ENCODE results near the gene ZNF791. TPM values are rescaled to one million over a fixed set of nuclear protein-coding genes. Genes with fewer than 3 reads are reported as not detected.
A peak's percentile ranks its signal among the peaks of the same experiment; 100 is the strongest.

ZNF791 gene
- total RNA-seq, 3 donors from 2014 or later = 22.4 to 35.3 (median 34.7) TPM

DNA sequence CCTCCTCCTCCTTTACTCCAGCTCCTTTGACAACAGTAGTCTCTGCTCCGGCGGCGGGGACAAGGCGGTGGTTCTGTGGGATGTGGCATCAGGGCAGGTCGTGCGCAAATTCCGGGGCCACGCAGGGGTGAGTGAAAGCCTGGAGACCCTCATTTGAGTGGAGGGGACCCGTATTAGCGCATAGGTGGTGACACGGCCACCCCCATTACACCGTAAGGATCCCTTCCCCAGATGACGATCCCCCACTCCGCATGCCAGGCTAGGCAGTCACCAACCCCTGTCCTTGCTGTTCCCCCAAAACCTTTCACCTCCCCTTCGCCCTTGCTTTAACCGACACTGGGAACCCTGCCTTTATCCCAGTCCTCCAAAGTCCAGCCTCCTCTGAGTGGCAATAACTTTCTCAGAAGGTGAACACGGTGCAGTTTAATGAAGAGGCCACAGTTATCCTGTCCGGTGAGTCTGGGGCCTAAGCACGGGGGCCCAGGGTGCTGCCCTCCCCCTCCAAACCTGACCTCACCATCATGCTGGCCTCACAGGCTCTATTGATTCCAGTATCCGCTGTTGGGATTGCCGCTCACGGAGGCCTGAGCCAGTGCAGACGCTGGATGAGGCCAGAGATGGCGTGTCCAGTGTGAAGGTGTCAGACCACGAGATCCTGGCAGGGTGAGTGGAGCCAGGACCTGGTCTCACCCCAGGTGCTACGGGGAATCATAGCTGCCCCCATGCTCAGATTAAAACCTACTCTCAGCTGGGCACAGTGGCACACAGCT, 59.6 kb downstream of the ZNF791 start:
- peak overlapping the region; percentile 89 to 97 (median 90) for H3K4me3 ChIP-seq
- H3K36me3 ChIP-seq = peaks cover 3% of the 10 kb centered on the region
- no peaks in the 10 kb centered on the region for H3K27me3 ChIP-seq
- no peak for DNase-seq (ENCODE audit: low spot score in 2 of 2)
- peak overlapping the region; percentile 96 to 97 for H3K27ac ChIP-seq
- intact Hi-C loops (cut with DNase I; ENCODE audit: low total_unique reads) = no loop called here
- peaks cover 13 to 22% of the 10 kb centered on the region in 2 donors for H3K4me1 ChIP-seq
- TF ChIP-seq POLR2A (IDR thresholded peaks at IDR 0.05) (no peak), POLR2AphosphoS5 (IDR thresholded peaks at IDR 0.05) (no peak)
- TF ChIP-seq, protein P1, sequence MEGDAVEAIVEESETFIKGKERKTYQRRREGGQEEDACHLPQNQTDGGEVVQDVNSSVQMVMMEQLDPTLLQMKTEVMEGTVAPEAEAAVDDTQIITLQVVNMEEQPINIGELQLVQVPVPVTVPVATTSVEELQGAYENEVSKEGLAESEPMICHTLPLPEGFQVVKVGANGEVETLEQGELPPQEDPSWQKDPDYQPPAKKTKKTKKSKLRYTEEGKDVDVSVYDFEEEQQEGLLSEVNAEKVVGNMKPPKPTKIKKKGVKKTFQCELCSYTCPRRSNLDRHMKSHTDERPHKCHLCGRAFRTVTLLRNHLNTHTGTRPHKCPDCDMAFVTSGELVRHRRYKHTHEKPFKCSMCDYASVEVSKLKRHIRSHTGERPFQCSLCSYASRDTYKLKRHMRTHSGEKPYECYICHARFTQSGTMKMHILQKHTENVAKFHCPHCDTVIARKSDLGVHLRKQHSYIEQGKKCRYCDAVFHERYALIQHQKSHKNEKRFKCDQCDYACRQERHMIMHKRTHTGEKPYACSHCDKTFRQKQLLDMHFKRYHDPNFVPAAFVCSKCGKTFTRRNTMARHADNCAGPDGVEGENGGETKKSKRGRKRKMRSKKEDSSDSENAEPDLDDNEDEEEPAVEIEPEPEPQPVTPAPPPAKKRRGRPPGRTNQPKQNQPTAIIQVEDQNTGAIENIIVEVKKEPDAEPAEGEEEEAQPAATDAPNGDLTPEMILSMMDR (IDR thresholded peaks at IDR 0.05) = no peak
- no peaks in the 10 kb centered on the region for H3K9me3 ChIP-seq

DNA sequence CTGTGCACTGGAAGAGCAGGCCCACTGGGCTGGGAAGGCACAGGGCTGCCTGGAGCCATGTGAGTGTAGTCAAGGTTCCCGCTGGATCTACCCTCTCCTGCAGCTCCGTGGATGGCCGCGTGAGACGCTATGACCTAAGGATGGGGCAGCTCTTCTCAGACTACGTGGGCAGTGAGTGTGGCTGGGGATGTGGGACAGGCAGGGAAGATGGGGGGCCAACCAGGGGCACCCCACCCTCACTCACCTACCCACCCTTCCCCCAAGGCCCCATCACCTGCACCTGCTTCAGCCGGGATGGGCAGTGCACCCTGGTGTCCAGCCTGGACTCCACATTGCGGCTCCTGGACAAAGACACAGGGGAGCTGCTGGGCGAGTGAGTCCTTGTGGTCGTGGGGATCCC, 62.0 kb downstream of the ZNF791 start:
- Histone ChIP-seq H3K4me3 (no peak overlapping the region), H3K9me3 (no peaks in the 10 kb centered on the region), H3K27ac (no peak overlapping the region), H3K4me1 (peaks cover 11 to 14% of the 10 kb centered on the region in 2 donors), H3K27me3 (no peaks in the 10 kb centered on the region), H3K36me3 (peaks cover 3% of the 10 kb centered on the region)
- TF ChIP-seq, protein P1 (IDR thresholded peaks at IDR 0.05) = no peak
- TF ChIP-seq POLR2AphosphoS5 (IDR thresholded peaks at IDR 0.05) = no peak
- TF ChIP-seq POLR2A (IDR thresholded peaks at IDR 0.05) = no peak
- DNase-seq (ENCODE audit: low spot score in 2 of 2) = no peak
- intact Hi-C loops (cut with DNase I; ENCODE audit: low total_unique reads) = no loop called here

DNA sequence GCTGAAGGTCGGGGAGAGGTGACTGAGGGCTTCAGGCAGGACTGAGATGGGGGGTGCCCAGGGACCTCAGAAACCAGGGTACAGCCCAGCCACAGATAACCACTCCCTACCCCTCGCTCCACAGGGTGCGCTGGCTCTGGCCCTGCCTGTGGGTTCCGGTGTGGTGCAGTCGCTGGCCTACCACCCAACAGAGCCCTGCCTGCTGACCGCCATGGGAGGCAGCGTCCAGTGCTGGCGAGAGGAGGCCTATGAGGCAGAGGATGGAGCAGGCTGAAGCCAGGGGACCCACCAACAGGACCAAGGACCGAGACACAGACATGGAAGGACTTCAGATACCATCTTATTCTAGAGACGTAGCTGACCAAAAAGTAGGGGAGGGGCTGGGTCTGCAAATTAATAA, 64.7 kb downstream of the ZNF791 start:
- no peaks in the 10 kb centered on the region for H3K9me3 ChIP-seq
- DNase-seq (ENCODE audit: low spot score in 2 of 2) = no peak
- intact Hi-C loops (cut with DNase I; ENCODE audit: low total_unique reads) = no loop called here
- H3K27me3 ChIP-seq = no peaks in the 10 kb centered on the region
- TF ChIP-seq, protein P1 (IDR thresholded peaks at IDR 0.05) = no peak
- TF ChIP-seq POLR2AphosphoS5 (IDR thresholded peaks at IDR 0.05) (no peak), POLR2A (IDR thresholded peaks at IDR 0.05) (no peak)
- no peak overlapping the region for H3K27ac ChIP-seq
- no peak overlapping the region for H3K4me3 ChIP-seq
- peaks cover 2 to 4% of the 10 kb centered on the region in 2 donors for H3K4me1 ChIP-seq
- peaks cover 3% of the 10 kb centered on the region for H3K36me3 ChIP-seq

DNA sequence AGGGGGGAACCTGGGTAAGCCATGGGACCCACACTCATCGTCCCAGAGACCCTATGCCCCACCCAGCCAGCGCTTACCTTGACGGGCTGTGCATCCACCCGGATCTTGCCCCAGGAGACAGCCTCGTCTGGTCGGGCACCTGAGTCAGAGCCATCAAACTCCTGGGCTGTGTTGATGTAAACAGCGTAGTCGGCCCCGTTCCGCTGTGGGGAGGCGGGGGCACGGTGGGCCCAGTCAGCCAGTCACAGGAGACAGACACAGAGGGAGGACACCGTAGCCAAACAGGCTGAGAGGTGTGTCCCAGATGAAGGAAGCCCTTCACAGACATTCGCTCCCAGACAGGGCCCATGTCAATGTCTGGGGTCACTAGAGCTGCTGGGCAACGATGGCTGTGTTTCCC, 65.2 kb downstream of the ZNF791 start:
- H3K4me1 ChIP-seq = no peaks in the 10 kb centered on the region
- no peak overlapping the region for H3K4me3 ChIP-seq
- peaks cover 3% of the 10 kb centered on the region for H3K36me3 ChIP-seq
- intact Hi-C loops (cut with DNase I; ENCODE audit: low total_unique reads) = no loop called here
- TF ChIP-seq, protein P1 (IDR thresholded peaks at IDR 0.05) = no peak
- TF ChIP-seq POLR2AphosphoS5 (IDR thresholded peaks at IDR 0.05) = no peak
- no peak for TF ChIP-seq POLR2A (IDR thresholded peaks at IDR 0.05)
- DNase-seq (ENCODE audit: low spot score in 2 of 2) = no peak
- no peaks in the 10 kb centered on the region for H3K27me3 ChIP-seq
- H3K9me3 ChIP-seq = no peaks in the 10 kb centered on the region
- no peak overlapping the region for H3K27ac ChIP-seq

DNA sequence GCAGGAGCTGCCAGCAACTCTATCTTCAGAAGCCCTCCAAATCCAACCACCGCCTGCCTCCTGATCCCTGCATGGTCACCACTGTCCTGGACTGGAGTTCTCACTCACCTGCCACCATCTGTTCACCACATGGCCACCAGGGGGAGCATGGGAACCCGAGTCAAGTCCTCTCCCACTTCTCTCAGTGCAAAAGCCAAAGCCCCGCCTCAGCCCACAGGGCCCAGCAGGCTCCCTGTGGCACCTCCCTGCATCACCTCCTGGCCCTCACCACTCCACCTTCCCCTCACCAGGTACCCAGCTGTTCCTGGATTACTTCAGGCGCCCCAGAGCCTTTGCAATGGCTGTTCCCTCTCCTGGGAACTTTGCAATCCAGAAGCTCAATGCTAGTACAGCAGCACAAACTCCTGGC, 65.7 kb downstream of the ZNF791 start:
- DNase-seq (ENCODE audit: low spot score in 2 of 2) = peak; percentile 57 to 83
- H3K27ac ChIP-seq = no peak overlapping the region
- no peak for TF ChIP-seq POLR2A (IDR thresholded peaks at IDR 0.05)
- peak in 1 of 3 donors; percentile 13 for TF ChIP-seq POLR2AphosphoS5 (IDR thresholded peaks at IDR 0.05)
- TF ChIP-seq, protein P1 (IDR thresholded peaks at IDR 0.05) = peak; percentile 79 to 85 (median 81)
- no peak overlapping the region for H3K4me3 ChIP-seq
- no peaks in the 10 kb centered on the region for H3K9me3 ChIP-seq
- no peaks in the 10 kb centered on the region for H3K27me3 ChIP-seq
- peaks cover 3% of the 10 kb centered on the region for H3K36me3 ChIP-seq
- intact Hi-C loops (cut with DNase I; ENCODE audit: low total_unique reads) = no loop called here
- no peaks in the 10 kb centered on the region for H3K4me1 ChIP-seq
